PFSK-1 (cell line): ENCODE data around the gene MTHFD2L.

Source experiments
- FOXP2 ChIP-seq: optimal IDR thresholded peaks from 2 replicates; pipeline ENCODE3; 2011; ENCODE audit warnings: borderline replicate concordance, control low read depth, inconsistent platforms; ENCODE audit not compliant: insufficient read depth; ENCODE audit errors: extremely low read length, extremely low read depth
- POLR2AphosphoS5 ChIP-seq: IDR thresholded peaks from 2 replicates; pipeline ENCODE4 v1.6.1; 2012; ENCODE audit warnings: low read depth, mild to moderate bottlenecking, control low read depth, low read length, moderate library complexity
- REST ChIP-seq, 2 experiments: IDR thresholded peaks; 2 replicates each; pipeline versions ENCODE4 v1.6.1 to v1.8.0; 2011 to 2012; ENCODE audit warnings: low read depth in 2 of 2, low read length in 2 of 2, control low read depth in 1 of 2, inconsistent platforms in 1 of 2, mild to moderate bottlenecking in 1 of 2, moderate library complexity in 1 of 2; ENCODE audit not compliant: insufficient read depth in 1 of 2
- SIN3A ChIP-seq: IDR thresholded peaks from 2 replicates; pipeline ENCODE4 v1.6.1; 2012; ENCODE audit warnings: mild to moderate bottlenecking, low read length, moderate library complexity, borderline replicate concordance; ENCODE audit not compliant: insufficient read depth
- TAF1 ChIP-seq: IDR thresholded peaks from 2 replicates; pipeline ENCODE4 v1.6.1; 2012; ENCODE audit warnings: low read length, control low read depth, borderline replicate concordance; ENCODE audit not compliant: insufficient read depth

The MTHFD2L gene

DNA sequence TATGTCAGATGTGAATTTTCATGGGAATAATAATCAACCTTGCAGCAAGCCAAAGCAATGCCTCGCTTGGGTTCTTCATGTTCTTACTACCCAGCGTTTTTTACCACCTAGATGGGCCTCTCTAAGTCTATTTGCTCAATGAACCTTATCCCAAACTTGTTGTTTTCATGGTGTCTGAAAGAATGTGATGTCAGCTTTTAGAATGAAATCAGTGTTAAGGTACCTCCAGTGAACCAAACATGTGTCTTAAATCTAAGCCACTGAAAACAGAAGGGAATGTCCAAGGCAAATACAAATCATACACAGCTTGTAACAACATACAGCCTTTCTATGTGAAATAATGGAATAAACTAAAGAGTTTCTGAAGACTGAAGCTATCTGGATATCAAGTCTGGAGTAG is 157.0 kb downstream of the MTHFD2L start:
- no peak for TF ChIP-seq TAF1
- no peak for TF ChIP-seq SIN3A
- TF ChIP-seq POLR2AphosphoS5: no peak
- TF ChIP-seq FOXP2: no peak
- TF ChIP-seq REST (IDR thresholded peaks at IDR 0.05; ENCODE audit: insufficient read depth in 1 of 2, low read depth in 2 of 2, low read length in 2 of 2): no peak

DNA sequence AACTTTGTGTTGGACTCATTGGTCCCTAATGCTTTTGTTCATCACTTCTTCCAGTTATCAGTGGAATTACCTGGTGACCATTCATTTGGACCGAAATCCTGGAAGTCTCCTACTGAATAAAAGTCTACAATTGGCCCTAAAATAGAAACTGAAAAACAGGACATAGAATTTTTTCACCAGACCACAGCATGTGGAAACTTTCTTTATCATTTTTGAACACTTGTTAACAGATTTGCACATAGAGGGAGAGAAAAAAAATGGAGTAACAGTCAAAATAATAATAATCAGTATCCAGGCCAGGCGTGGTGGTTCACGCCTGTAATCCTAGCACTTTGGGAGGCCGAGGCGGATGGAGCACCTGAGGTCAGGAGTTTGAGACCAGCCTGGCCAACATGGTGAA is 157.5 kb downstream of the MTHFD2L start:
- TF ChIP-seq POLR2AphosphoS5: no peak
- TF ChIP-seq FOXP2: no peak
- no peak for TF ChIP-seq SIN3A

- TF ChIP-seq POLR2AphosphoS5 (no peak), SIN3A (no peak), TAF1 (no peak), REST (IDR thresholded peaks at IDR 0.05; ENCODE audit: insufficient read depth in 1 of 2, low read depth in 2 of 2, low read length in 2 of 2) (no peak), FOXP2 (no peak)
Measured at GRCh38 chr4:74316397-74316796, 158.5 kb downstream of the MTHFD2L start.

DNA sequence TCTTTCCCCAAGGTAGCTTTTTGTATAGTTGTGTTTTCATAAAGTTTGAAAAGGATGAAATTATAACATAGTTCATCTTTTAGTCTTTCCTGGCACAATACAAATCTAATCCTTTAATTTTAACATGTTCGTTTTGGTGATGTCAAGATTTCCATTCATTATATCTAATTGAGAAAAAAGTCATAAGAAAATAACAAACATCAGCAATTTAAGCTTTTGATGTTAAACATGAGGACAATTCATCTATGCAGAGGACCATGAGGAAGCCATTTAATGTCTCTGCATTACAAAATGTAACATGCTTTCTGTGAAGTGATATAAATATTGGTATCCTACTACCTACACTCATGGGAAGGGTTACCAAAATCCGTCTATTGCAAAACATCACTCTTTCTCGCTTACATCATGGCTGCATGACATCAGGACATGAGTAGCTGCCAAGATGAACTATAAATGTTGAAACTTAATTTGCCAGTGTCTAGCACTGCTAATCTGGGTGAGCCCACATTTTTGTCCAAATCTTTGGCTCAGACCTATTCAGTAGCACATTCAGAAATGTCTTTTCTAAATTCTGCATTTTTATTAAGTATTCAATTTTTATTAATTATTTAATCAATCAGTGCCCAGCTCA is 159.8 kb downstream of the MTHFD2L start:
- TF ChIP-seq TAF1 (no peak), POLR2AphosphoS5 (no peak), SIN3A (no peak), REST (IDR thresholded peaks at IDR 0.05; ENCODE audit: insufficient read depth in 1 of 2, low read depth in 2 of 2, low read length in 2 of 2) (no peak), FOXP2 (no peak)

- no peak for TF ChIP-seq POLR2AphosphoS5
- TF ChIP-seq SIN3A: no peak
- no peak for TF ChIP-seq TAF1
- TF ChIP-seq REST (IDR thresholded peaks at IDR 0.05; ENCODE audit: insufficient read depth in 1 of 2, low read depth in 2 of 2, low read length in 2 of 2): no peak
- TF ChIP-seq FOXP2: no peak
Measured at GRCh38 chr4:74318276-74318675, 160.4 kb downstream of the MTHFD2L start.
